ENCODE data around the gene ITPRIPL1.

DNA sequence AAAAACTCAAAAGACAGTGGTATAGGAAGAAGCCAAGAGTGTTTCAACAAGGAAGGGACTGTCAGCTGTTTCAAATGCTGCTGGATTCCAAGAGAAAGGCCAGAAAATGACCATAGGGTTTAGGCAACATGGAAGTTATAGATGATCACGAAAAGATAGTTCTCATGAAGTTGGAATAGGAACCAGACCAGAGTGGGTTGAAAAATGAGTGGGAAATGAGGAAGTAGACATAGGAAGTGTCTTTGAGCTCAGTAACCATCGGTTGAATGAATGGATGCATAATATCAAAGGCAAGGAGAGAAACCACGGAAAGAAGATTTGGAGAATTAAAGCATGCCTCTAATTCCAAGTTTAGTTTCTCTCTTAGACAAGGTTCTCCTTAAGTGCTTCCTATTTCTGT is 11.8 kb downstream of the ITPRIPL1 start:
- TF ChIP-seq, protein P1, sequence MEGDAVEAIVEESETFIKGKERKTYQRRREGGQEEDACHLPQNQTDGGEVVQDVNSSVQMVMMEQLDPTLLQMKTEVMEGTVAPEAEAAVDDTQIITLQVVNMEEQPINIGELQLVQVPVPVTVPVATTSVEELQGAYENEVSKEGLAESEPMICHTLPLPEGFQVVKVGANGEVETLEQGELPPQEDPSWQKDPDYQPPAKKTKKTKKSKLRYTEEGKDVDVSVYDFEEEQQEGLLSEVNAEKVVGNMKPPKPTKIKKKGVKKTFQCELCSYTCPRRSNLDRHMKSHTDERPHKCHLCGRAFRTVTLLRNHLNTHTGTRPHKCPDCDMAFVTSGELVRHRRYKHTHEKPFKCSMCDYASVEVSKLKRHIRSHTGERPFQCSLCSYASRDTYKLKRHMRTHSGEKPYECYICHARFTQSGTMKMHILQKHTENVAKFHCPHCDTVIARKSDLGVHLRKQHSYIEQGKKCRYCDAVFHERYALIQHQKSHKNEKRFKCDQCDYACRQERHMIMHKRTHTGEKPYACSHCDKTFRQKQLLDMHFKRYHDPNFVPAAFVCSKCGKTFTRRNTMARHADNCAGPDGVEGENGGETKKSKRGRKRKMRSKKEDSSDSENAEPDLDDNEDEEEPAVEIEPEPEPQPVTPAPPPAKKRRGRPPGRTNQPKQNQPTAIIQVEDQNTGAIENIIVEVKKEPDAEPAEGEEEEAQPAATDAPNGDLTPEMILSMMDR (conservative IDR thresholded peaks at IDR 0.05; ENCODE audit: low read depth, low read length) = no peak
- TF ChIP-seq EZH2 (IDR thresholded peaks at IDR 0.05; ENCODE audit: low read length, unreplicated experiment) = no peak

Measured in PC-3 (cell line).